Measurements from ENCODE around the gene GBP1. TPM values are rescaled to one million over a fixed set of nuclear protein-coding genes. Genes with fewer than 3 reads are reported as not detected.
"Not testable (repeated sequence)": the region's sequence is repeated elsewhere in the genome, so short reads cannot be mapped to it uniquely, and the experiment has no call there.

Gene GBP1
- polyA plus RNA-seq, 12 donors: 4.0 to 42.2 (median 6.1) TPM; not detected in 1

DNA sequence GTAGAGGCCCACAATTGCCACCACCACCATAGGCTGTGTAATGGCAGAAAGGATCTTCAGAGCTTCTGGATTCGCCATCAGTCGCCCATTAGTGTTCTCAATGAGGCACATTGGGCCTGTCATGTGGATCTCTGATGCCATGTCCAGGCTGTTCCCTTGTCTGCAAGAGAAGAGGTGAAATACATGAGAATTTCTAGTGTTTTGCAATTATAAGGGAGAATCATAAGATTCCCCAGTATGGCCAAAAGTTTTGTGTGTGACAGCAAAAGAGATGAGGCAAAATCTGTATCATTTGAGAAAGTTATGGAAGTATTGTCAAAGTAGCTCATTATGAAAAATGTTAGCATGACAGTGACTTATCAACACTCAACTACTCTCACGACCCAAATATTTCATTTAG, 1.9 kb downstream of the GBP1 start:
- no peak for DNase-seq

DNA sequence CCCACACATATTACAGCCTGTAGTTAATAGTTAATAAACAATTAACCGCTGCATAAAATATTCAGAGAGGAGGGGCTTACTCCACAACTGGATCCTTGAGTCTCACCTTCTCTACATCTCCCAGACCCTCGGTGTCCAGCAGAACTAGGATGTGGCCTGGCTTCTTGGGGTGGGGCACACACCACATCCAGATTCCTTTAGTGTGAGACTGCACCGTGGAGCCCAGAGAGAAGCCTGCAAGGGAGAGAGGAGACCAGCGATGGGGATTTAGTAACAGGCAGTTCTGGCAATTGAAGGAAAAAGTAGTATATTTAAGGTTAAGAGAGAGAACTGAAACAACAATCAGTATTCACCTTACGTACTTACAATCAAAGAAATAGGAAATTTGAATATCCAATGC, 4.9 kb downstream of the GBP1 start:
- no peak for DNase-seq

DNA sequence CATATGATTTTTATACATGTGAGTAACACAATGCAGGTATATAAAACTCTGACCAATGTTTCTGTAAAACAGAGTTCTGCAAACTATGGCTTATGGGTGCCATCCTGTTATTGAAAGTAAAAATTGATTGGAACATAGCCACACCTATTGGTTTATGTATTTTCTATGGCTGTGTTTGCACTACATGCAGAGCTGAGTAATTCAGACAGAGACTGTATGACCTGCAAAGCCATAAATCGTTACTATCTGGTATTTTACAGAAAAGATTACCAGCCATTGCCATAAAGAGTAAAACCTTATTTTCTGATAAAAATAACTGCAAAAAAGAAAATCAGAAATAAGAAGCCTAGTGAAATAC, 13.1 kb downstream of the GBP1 start:
- no peak for DNase-seq

DNA sequence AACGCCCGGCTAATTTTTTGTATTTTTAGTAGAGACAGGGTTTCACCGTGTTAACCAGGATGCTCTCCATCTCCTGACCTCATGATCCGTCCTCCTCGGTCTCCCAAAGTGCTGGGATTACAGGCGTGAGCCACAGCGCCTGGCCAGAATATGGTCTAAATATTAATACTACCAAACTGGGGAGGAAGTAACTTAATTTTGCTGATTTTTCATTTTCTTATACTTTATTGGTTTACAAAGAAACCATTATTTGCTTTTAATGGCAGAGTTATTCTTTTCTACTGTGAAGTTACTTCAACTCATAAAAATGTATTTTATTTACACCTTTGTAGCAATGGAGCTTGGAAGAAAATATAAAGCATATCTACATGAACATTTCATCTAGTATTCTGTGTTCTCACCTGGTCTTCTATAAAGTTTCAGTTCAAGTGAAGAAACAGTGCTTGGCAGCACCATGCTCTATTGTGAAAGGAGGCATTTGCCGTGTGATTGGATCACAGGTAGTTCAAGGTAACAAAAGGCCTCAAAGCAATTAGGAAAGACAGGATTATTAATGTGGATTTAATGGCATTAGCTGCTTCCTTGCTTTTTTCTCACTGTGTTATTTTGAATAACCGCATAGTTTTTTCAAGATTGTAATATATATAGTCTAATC, 13.6 kb downstream of the GBP1 start:
- DNase-seq: no peak

DNA sequence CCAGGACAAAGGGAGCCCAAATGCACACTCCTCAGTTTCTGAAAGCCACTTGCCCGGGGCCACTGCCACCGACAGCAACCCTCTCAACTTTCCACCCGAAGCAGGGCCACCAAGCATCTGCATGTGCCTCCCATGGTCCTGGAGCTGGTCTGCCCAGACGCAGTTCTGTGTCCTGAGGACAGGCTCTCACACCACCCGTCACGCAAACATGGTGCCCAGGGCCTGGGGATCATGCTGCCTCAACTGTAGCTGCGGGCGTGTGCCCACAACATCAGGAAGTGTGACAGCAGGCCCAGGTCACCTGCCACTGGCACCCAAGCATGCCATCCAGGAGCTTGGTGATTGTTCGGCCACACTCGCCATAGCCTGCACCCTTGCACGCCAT, 14.4 kb downstream of the GBP1 start:
- no peak for DNase-seq

DNA sequence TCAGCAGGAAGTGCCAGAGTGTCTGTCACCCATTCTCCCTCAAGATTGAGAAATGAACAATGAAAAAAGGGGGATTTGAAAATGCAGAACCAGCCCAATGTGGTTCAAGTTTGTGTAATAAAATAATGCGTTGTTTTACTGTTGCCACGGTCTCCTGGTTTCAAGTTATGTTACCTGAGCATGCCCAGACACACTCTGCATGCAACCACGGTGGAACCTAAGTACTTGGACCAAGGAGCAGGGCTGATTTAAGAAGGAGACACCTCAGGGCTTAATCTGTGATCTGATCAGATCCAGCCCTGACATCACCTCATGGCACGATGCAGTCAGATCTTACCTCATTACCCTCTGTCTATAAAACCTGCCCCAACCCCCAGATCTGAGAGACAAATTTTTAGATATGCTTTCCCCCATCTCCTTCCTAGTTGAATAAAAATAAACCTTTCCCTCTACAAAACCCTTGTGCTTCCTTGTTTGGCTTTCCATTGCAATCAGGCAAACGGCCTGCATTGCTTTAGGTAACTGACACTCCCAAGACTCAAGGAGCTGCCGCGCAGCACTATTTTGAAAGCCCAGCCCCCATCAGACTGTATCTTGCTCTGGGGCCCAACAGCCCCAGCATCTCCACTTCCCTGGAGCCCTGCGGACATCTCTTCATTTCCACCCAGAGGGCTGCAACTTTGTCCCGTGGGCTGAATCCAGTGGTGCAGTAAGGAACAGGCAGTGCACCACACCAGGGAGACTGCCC, 14.9 kb downstream of the GBP1 start:
- DNase-seq: not testable (repeated sequence)

DNA sequence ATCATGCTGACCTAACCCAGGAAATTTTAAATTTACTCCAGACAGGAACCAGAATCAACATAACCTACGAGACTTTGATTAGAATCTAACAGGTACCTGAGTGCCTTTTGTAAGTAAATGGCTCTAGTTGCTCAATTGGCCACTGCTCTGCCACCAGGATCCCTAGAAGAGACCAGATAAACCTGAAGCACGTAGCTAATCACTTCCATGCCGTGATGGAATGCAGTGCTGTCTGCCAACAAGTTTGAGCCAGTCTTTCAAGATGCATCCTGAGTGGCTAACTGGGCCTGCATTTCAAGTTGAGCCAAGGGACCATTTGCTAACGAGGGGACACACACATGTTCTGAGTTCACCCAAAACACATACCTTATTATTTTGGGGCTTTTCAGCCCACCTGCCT, 15.8 kb downstream of the GBP1 start:
- DNase-seq: not testable (repeated sequence)

DNA sequence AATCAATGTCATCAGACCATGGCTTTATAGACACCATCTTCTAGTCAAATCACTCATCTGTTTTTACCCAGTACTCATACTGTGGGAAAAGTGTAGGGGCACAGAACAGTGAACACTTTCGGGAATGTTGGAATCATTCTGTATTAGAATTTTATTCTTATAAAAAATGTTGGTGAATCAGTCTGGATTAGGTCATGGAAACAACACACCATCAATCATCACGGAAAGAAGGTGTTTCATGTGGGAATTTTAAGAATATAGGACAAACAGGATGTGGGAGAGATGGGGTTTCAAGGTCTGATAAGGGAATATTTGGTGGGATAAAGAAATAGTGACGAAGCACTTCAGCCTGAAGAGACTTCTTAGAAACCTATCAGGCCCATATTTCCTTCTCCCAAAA, 17.3 kb downstream of the GBP1 start:
- no peak for DNase-seq

DNA sequence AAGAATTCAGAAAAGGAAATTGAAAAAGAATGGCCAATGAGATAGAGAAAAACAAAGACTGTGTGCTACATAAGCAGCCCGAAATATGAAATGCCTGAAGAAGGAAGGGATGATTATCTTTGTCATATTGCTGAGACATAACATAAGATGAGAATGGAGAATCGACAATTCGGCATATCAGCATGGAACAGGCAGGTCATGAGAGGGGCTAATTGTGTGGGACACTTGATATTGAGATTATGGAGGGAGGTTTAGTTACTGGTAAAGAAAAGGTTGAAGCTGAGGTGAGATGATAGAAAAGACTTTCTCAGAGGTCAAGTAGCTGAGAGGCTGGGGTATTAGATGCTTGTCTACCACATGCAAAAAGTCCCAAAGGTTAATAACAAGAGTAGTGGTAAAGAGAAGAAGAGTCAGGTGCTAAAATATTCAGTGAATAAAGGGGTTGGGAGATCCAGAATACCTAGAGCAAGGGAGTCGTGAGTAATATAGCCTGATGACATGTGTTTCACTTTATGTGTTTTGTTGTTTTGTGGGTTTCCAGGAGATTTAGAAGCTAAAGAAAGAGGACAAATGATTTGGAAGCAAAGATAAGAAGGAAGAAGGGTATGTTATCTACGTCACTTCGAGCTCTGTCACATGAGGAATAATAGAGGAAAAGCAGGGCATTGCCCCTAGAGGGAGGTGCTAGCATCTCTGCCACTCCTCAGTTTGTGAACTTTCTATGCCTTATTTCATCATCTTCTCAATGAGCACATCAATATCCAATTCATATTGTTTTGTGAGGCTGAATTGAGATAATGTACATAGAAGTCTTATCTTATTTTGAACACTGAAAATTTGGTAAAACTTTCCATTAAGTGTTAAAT, 18.5 kb downstream of the GBP1 start:
- not testable (repeated sequence) for DNase-seq

DNA sequence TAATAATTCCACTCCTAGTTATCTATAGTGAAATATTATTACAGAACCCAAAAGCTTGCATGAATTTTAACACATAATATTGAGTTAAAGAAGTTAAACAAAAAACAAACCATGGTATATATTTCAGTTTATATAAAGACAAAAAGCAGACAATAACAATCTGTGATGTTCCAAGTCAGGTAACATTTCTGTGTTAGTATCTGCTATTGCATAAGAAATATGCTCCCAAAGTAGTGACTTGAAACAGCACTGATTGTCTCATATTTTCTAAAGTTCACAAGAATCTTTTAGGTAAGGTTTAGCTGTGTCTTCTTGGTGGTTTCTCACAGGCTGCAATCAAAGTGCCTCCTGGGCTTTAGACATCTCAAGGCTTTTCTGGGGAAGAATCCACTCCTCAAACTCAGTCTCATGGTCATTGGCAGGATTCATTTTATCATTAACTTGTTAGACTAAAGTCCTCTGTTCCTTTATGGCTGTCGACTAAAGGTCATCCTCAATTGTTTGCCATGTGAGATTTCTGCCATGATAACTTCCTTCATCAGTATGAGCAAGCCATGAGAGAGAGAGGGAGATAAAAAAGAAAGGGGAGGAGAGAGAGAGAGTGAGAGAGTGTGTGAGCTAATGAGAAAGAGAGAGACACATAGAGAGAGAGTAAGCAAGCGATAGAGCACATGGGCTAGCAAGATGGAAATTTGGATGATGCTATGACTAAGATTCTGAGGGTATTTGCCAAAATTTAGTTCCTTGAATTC, 19.9 kb downstream of the GBP1 start:
- DNase-seq: no peak

DNA sequence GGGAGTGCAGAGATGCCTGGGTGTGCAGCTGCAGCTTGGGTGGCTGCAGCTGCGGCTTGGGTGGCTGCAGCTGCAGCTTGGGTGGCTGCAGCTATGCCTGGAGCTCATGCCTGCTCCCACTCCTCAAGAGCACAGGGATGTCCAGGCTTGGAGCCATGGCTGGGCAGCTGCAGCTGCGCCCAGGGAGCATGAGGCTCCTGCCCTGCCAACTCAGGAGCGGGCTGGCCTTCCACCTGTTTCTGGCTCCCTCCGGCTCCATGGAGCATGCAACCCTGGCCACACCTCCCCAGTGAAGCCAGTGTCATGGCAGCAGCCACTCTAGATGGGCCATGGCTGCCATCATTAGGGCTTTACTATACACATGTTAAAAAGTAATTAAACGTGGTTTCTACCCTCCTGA, 21.1 kb downstream of the GBP1 start:
- no peak for DNase-seq

DNA sequence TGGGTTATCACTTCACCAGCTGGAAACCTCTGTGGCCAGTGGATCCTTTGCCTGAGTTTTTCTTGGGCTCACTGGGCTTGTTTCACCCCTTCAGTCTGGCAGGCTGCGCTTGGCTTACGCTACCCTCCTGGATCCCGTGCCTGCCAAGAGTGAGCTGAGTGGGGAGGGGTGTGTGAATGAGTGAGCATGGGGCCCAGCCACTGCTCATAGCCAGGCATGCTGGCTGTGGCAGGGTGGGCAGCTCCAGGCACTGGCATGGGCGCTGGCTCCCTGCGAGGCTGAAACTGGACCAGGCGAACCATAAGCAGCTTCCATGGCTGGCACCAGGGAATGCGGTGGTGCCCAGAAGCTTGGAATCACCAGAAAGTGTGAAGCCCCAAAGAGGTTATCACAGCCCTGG, 22.5 kb downstream of the GBP1 start:
- DNase-seq: no peak

DNA sequence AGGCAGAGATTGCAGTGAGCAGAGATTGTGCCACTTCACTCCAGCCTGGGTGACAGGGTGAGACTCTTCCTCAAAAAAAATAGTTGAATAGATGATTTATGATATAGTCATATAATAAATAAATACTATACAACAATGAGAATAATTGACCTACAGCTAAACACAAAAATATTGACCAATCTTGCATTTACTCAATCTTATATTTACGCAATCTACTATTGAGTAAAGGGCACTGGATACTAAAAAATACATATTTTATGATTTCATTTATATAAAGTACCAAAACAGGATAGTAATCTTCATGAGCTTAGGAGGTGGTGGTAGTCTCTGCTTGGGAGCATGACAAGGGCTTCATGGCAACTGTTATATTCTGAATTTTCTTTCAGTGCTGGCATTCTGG, 23.3 kb downstream of the GBP1 start:
- DNase-seq: no peak

DNA sequence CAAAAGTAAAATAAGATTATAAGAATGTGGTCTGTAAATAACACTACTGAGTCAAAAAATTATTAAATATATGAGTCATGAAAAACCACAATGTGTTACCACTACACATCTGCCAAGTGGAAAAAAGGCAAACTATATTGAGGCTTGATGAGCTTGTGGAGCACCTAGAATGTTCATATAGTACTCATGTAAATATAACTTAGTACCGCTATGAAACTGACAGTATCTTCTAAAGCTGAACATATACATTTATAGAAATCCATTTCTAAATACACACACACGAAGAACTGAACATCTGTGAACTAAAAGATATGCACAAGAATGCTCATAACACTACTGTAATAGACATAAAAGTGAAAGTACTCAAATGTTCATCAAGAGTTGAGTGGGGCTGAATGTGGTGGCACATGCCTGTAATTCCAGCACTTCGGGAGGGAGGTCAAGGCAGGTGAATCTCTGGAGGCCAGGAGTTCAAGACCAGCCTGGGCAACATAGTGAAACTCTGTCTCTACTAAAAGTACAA, 23.8 kb downstream of the GBP1 start:
- DNase-seq: no peak

DNA sequence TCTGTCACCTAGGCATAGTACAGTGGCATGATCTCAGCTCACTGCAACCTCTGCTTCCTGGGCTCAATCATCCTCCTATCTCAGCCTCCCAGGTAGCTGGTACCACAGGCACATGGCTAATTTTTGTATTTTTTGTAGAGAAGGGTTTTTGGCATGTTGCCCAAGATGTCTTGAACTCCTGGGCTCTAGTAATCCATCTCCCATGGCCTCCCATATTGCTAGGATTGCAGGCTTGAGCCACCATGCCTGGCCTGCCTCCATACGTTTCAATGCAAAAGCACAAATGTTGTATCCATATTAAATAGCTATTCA, 24.7 kb downstream of the GBP1 start:
- DNase-seq: no peak

DNA sequence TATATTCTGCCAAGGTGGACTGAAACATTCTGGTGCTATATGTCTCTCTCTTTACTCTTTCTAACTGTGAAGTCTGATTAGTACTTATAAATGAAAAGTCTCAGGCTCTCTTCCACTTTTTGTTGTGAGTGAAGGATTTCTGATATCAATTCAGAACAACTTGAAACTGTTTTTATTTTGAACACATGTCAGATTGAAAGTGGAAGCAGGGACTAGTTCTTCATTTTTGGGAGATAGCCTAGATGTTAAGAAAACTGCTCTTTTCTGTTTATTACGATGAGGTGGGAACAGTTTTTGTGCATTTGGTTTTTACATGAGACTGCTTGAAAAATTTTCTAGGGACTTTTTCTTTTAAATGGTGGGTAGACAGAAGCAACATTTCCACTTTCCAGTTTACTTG, 27.8 kb downstream of the GBP1 start:
- DNase-seq: no peak

DNA sequence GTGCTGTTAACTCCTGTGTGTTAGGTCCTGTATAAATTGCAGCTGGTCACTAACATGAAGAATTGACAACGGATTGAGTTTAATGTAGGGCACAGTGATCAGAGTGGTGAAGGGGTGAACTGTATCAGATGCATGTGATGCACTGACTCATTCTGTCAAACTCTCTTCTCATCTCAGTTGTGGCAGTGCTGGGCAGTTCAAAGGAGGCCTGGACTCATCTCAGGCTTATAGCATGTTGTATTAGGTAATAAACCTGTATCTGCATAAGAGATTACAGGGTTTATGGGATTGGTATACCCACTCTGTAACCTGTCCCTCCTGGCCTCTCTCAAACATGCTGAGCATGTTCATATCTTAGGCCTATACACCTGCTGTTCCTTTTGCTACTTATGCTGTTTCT, 29.9 kb downstream of the GBP1 start:
- DNase-seq: no peak

DNA sequence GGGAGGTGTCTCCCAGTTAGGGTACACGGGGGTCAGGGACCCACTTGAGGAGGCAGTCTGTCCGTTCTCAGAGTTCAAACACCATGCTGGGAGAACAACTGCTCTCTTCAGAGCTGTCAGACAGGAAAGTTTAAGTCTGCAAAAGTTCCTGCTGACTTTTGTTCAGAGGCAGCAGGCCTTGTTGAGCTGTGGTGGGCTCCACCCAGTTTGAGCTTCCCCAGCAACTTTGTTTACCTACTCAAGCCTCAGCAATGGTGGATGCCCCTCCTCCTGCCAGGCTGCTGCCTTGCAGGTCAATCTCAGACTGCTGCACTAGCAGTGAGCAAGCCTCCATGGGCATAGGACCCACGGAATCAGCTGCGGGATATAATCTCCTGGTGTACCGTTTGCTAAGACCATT, 31.0 kb downstream of the GBP1 start:
- not testable (repeated sequence) for DNase-seq

DNA sequence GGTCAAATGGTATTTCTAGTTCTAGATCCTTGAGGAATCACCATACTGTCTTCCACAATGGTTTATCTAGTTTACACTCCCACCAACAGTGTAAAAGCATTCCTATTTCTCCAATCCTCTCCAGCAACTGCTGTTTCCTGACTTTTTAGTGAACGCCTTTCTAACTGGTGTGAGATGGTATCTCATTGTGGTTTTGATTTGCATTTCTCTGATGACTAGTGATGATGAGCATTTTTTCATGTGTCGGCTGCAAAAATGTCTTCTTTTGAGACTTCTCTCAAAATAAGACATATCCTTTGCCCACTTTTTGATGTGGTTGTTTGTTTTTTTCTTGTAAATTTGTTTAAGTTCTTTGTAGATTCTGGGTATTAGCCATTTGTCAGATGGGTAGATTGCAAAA, 36.0 kb downstream of the GBP1 start:
- DNase-seq: not testable (repeated sequence)

DNA sequence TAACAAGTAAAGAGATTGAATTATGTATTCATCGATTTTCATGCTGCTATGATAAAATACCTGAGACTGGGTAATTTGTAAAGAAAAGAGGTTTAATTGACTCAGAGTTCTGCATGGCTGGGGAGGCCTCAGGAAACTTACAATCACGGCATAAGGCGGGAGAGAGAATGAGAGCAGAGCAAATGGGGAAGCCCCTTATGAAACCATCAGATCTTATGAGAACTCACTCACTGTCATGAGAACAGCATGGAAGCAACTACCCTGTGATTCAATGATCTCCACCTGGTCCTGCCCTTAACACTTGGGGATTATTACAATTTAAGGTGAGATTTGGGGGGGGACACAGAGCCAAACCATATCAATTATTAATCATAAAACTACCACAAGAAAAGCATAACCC, 39.1 kb downstream of the GBP1 start:
- no peak for DNase-seq

DNA sequence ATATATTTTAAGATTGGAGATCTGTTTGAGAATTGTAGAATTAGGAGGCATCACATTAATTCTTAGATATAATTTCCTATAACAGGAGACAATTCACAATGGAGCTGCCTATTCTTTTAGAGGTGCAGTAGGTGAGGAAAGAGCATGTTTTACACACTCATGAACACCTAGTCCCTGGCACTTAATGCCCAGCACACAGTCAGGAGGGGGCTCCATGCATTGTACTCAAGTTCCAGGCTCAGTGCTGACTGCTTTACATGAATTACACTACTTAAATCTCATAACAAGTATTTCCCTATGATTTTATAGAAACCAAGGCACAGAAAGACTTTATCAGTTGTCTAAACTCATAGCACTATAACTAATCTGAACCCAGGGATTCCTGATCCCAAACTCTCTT, 42.0 kb downstream of the GBP1 start:
- DNase-seq: no peak
